K562 (cell line): ENCODE data around the gene ATP2A2. TPM values are rescaled to one million over a fixed set of nuclear protein-coding genes. Genes with fewer than 3 reads are reported as not detected.

Experiments
- BRD9 ChIP-seq: fragments of 450-650 bp; IDR thresholded peaks from 2 replicates; pipeline ENCODE4 v1.6.1; 2018; ENCODE audit warnings: low read depth; ENCODE audit not compliant: partially characterized antibody
- CEBPB ChIP-seq: fragments of 450-650 bp; IDR thresholded peaks from 2 replicates; pipeline ENCODE4 v1.6.1; 2016; ENCODE audit warnings: missing genetic modification characterization, missing compliant biosample characterization
- ETV1 ChIP-seq: fragments of 450-650 bp; conservative IDR thresholded peaks from 2 replicates; pipeline ENCODE4 v1.6.1; 2016; ENCODE audit warnings: missing genetic modification characterization, control low read depth, low read depth, missing compliant biosample characterization
- ETV5 ChIP-seq: sonication (generic); formaldehyde crosslinking; IDR thresholded peaks from 2 replicates; pipeline ENCODE4 v1.4.0; 2020; ENCODE audit warnings: low read depth, mild to moderate bottlenecking, missing genetic modification reagents
- GABPA ChIP-seq: fragments of 200-800 bp; sonication (Bioruptor generic); conservative IDR thresholded peaks from 2 replicates; pipeline ENCODE4 v1.6.1; 2016; ENCODE audit warnings: low read depth, missing genetic modification characterization, missing compliant biosample characterization
- HCFC1 ChIP-seq: IDR thresholded peaks from 2 replicates; pipeline ENCODE4 v1.6.1; 2012; ENCODE audit warnings: low read depth, low read length, improper control_type of control experiment
- JUN ChIP-seq, 2 experiments: sonication (generic) in 1 of 2; formaldehyde crosslinking in 1 of 2; IDR thresholded peaks; 2 replicates each; pipeline versions ENCODE4 v1.6.1 to v1.8.0; 2012 to 2022; ENCODE audit warnings: borderline replicate concordance in 2 of 2, mild to moderate bottlenecking in 2 of 2, improper control_type of control experiment in 1 of 2, low read depth in 1 of 2, low read length in 1 of 2, missing genetic modification reagents in 1 of 2
- KLF16 ChIP-seq: IDR thresholded peaks from 2 replicates; pipeline ENCODE4 v1.6.1; 2016; ENCODE audit warnings: antibody characterized with exemption
- L3MBTL2 ChIP-seq: fragments of 450-650 bp; IDR thresholded peaks from 2 replicates; pipeline ENCODE4 v1.6.1; 2016; ENCODE audit warnings: mild to moderate bottlenecking, moderate library complexity
- NR2C1 ChIP-seq, 2 experiments: fragments of 450-650 bp; IDR thresholded peaks; 2 replicates each; pipeline ENCODE4 v1.6.1; 2017; ENCODE audit warnings: mild to moderate bottlenecking in 2 of 2, antibody characterized with exemption in 1 of 2, inconsistent platforms in 1 of 2, missing compliant biosample characterization in 1 of 2, missing genetic modification characterization in 1 of 2
- NR2C2 ChIP-seq, 2 experiments: fragments of 200-800 bp in 1 of 2; sonication (Bioruptor generic) in 1 of 2; sonication (generic) in 1 of 2; formaldehyde crosslinking in 1 of 2; IDR thresholded peaks; 2 replicates each; pipeline versions ENCODE4 v1.6.1 to v1.8.0; 2016 to 2022; ENCODE audit warnings: mild to moderate bottlenecking in 1 of 2, missing compliant biosample characterization in 1 of 2, missing genetic modification characterization in 1 of 2, missing genetic modification reagents in 1 of 2
- RCOR1 ChIP-seq, 2 experiments: IDR thresholded peaks; 2 replicates each; pipeline ENCODE4 v1.6.1; 2012; ENCODE audit warnings: low read depth in 2 of 2, low read length in 2 of 2, borderline replicate concordance in 1 of 2, improper control_type of control experiment in 1 of 2
- SMAD4 ChIP-seq: fragments of 250-450 bp; sonication (Bioruptor Pico); conservative IDR thresholded peaks from 2 replicates; pipeline ENCODE4 v1.8.0; 2021; ENCODE audit warnings: inconsistent platforms, mild to moderate bottlenecking, moderate library complexity
- TBL1XR1 ChIP-seq, 2 experiments: IDR thresholded peaks; 2 replicates each; pipeline ENCODE4 v1.6.1; 2012; ENCODE audit warnings: improper control_type of control experiment in 2 of 2, low read length in 2 of 2, mild to moderate bottlenecking in 1 of 2
- TCFL5 ChIP-seq: fragments of 250-450 bp; sonication (Bioruptor Pico); conservative IDR thresholded peaks from 2 replicates; pipeline ENCODE4 v1.6.1; 2021; ENCODE audit warnings: mild to moderate bottlenecking, moderate library complexity, matching md5 sums
- ZKSCAN1 ChIP-seq: fragments of 150-350 bp; IDR thresholded peaks from 2 replicates; pipeline ENCODE4 v1.6.1; 2016; ENCODE audit warnings: low read depth, low read length
- ZNF143 ChIP-seq: sonication (generic); formaldehyde crosslinking; IDR thresholded peaks from 2 replicates; pipeline ENCODE4 v1.9.0; 2022; ENCODE audit warnings: mild to moderate bottlenecking, missing genetic modification reagents
- ZNF785 ChIP-seq: fragments of 250-450 bp; sonication (Bioruptor Pico); IDR thresholded peaks from 2 replicates; pipeline ENCODE4 v1.4.0; 2020; ENCODE audit warnings: mild to moderate bottlenecking
- polyA plus RNA-seq, 8 experiments: library from polyadenylated mRNA; depleted of rRNA in 4 of 8; stranded (reverse) in 5 of 8; unstranded in 3 of 8; fragments of >200 nt; fragmentation: Nextera tagmentation in 2 of 8; fragmentation: Illumina TruSeq in 1 of 8; extraction: Ambion mirVana in 2 of 8; extraction: Trizol in 1 of 8; gene quantifications; 2 replicates each; pipeline versions ENCODE4 v1.2.1 to v1.2.3, GENCODE V29; 2011 to 2014; ENCODE audit warnings: inconsistent platforms in 1 of 8, missing spikeins in 1 of 8
- total RNA-seq, 7 experiments: library from RNA; depleted of rRNA in 6 of 7; stranded (reverse); fragments of >200 nt in 6 of 7; fragmentation: Illumina TruSeq in 2 of 7; extraction: Trizol in 2 of 7; gene quantifications; 2 replicates each; pipeline versions ENCODE4 v1.2.1 to v1.2.3, GENCODE V29; 2011 to 2021; ENCODE audit warnings: low replicate concordance in 1 of 7
- TF ChIP-seq, protein P1 (sequence below): sonication (generic); formaldehyde crosslinking; IDR thresholded peaks from 2 replicates; pipeline ENCODE4 v1.5.0; 2020; ENCODE audit warnings: missing genetic modification reagents
- TF ChIP-seq, protein P2 (sequence below), 2 experiments: fragments of 450-650 bp; IDR thresholded peaks; 2 replicates each; pipeline ENCODE4 v1.6.1; 2016
- TF ChIP-seq, protein P3 (sequence below): sonication (generic); formaldehyde crosslinking; IDR thresholded peaks from 2 replicates; pipeline ENCODE4 v1.9.0; 2022; ENCODE audit warnings: mild to moderate bottlenecking, missing genetic modification reagents
- TF ChIP-seq, protein P4 (sequence below): fragments of 250-450 bp; sonication (Bioruptor Pico); IDR thresholded peaks from 2 replicates; pipeline ENCODE4 v1.8.0; 2021; ENCODE audit warnings: moderate library complexity, mild to moderate bottlenecking, inconsistent platforms
- TF ChIP-seq, protein P5 (sequence below), 2 experiments: fragments of 250-450 bp in 1 of 2; fragments of 450-650 bp in 1 of 2; sonication (Bioruptor Pico) in 1 of 2; IDR thresholded peaks; 2 replicates each; pipeline versions ENCODE4 v1.6.1 to v1.8.0; 2016 to 2021; ENCODE audit warnings: mild to moderate bottlenecking in 2 of 2, moderate library complexity in 2 of 2, missing compliant biosample characterization in 1 of 2, missing genetic modification characterization in 1 of 2

ATP2A2 gene
- total and polyA plus RNA-seq, 9 of the 15 experiments (the other 6 are each of a cell fraction or from before 2014, with no cell fraction given) = 5.2 to 205 (median 51.6) TPM

DNA sequence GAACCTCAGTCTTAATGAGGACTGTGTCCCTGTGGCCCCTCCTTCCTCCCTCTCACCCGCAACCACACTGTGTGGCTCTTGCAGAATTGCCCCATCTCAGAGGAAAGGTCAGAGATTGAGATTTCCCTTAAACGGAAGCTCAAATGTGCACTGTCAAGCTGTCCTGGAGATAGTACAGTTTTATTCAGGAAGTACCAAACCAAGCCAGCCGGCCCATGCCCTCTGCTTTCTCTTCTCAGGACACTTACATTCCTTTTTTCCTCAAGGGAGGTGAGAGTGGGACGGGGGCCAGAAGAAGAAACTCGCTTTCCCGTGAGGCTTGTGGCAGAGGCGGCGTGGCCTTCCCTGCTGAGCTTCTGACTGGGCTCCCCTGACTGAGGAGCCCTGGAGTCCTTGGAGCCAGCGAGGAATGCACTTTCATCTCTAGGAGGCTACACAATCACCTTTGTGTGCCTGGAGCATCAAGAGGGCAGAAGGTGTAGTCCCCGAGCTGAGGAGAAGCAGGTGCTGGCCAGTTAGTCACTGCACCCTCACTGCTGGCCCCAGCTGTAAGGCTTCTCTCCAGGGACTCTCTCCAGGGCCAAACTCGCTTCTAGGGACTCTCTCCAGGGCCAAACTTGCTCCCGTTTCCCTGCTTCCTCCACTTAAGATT, 24.1 kb upstream of the ATP2A2 start (continued):
- TF ChIP-seq JUN (IDR thresholded peaks at IDR 0.05; ENCODE audit: borderline replicate concordance, low read depth, low read length) (no peak), JUN (CRISPR knock-in tag; IDR thresholded peaks at IDR 0.05; ENCODE audit: borderline replicate concordance) (no peak), SMAD4 (CRISPR knock-in tag) (no peak), KLF16 (no peak), NR2C1 (IDR thresholded peaks at IDR 0.05) (no peak), NR2C1 (tag; IDR thresholded peaks at IDR 0.05) (peak; percentile 54; the same call in 1 of the 2 replicates), ZKSCAN1 (0 out of 2 replicates have a peak, but pooled peaks have one; percentile 32), CEBPB (tag) (peak; percentile 49), HCFC1 (no peak), RCOR1 (IDR thresholded peaks at IDR 0.05; ENCODE audit: borderline replicate concordance in 1 of 2, low read depth in 2 of 2, low read length in 2 of 2) (peak in 1 of 2 experiments; percentile 52; a peak in 1 of 4 replicates), ZNF785 (CRISPR knock-in tag) (no peak), ETV1 (tag) (peak; percentile 53; the same call in 1 of the 2 replicates), ETV5 (CRISPR knock-in tag) (no peak), TCFL5 (no peak), BRD9 (no peak), L3MBTL2 (no peak), NR2C2 (CRISPR knock-in tag; IDR thresholded peaks at IDR 0.05) (no peak), NR2C2 (tag; IDR thresholded peaks at IDR 0.05) (0 out of 2 replicates have a peak, but pooled peaks have one; percentile 38), TBL1XR1 (IDR thresholded peaks at IDR 0.05; ENCODE audit: low read length in 2 of 2) (no peak), GABPA (tag) (0 out of 2 replicates have a peak, but pooled peaks have one; percentile 22), ZNF143 (CRISPR knock-in tag) (no peak)
- TF ChIP-seq, protein P1, sequence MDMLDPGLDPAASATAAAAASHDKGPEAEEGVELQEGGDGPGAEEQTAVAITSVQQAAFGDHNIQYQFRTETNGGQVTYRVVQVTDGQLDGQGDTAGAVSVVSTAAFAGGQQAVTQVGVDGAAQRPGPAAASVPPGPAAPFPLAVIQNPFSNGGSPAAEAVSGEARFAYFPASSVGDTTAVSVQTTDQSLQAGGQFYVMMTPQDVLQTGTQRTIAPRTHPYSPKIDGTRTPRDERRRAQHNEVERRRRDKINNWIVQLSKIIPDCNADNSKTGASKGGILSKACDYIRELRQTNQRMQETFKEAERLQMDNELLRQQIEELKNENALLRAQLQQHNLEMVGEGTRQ = no peak
- TF ChIP-seq, protein P2, sequence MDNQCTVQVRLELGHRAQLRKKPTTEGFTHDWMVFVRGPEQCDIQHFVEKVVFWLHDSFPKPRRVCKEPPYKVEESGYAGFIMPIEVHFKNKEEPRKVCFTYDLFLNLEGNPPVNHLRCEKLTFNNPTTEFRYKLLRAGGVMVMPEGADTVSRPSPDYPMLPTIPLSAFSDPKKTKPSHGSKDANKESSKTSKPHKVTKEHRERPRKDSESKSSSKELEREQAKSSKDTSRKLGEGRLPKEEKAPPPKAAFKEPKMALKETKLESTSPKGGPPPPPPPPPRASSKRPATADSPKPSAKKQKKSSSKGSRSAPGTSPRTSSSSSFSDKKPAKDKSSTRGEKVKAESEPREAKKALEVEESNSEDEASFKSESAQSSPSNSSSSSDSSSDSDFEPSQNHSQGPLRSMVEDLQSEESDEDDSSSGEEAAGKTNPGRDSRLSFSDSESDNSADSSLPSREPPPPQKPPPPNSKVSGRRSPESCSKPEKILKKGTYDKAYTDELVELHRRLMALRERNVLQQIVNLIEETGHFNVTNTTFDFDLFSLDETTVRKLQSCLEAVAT (IDR thresholded peaks at IDR 0.05) = no peak
- TF ChIP-seq, protein P3, sequence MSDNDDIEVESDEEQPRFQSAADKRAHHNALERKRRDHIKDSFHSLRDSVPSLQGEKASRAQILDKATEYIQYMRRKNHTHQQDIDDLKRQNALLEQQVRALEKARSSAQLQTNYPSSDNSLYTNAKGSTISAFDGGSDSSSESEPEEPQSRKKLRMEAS (CRISPR knock-in tag) = 0 out of 2 replicates have a peak, but pooled peaks have one; percentile 27
- TF ChIP-seq, protein P4, sequence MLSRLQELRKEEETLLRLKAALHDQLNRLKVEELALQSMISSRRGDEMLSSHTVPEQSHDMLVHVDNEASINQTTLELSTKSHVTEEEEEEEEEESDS (CRISPR knock-in tag) = no peak
- TF ChIP-seq, protein P5, sequence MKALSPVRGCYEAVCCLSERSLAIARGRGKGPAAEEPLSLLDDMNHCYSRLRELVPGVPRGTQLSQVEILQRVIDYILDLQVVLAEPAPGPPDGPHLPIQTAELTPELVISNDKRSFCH (CRISPR knock-in tag; IDR thresholded peaks at IDR 0.05) = no peak
- TF ChIP-seq, protein P5 (tag; IDR thresholded peaks at IDR 0.05) = peak; percentile 39; the same call in 1 of the 2 replicates
